ENCODE results near the gene NOTCH4. TPM values are rescaled to one million over a fixed set of nuclear protein-coding genes. Genes with fewer than 3 reads are reported as not detected.

Gene NOTCH4
- total and polyA plus RNA-seq, 9 of the 15 experiments (the other 6 are each of a cell fraction or from before 2014, with no cell fraction given) = 0.24 to 4.3 (median 1.7) TPM

- TF ChIP-seq DACH1 (IDR thresholded peaks at IDR 0.05; ENCODE audit: partially characterized antibody) (no peak), DNMT1 (IDR thresholded peaks at IDR 0.05) (peak; percentile 88; the same call in 1 of the 2 replicates), ZNF311 (CRISPR knock-in tag; IDR thresholded peaks at IDR 0.05) (0 out of 2 replicates have a peak, but pooled peaks have one; percentile 38), ZFX (CRISPR knock-in tag; IDR thresholded peaks at IDR 0.05) (peak; percentile 99), CBFB (CRISPR knock-in tag; IDR thresholded peaks at IDR 0.05) (peak; percentile 87; the same call in 1 of the 2 replicates), HNRNPL (IDR thresholded peaks at IDR 0.05; ENCODE audit: low read depth, low read length) (0 out of 2 replicates have a peak, but pooled peaks have one; percentile 58), E2F5 (CRISPR knock-in tag; IDR thresholded peaks at IDR 0.05) (peak; percentile 83; the same call in 1 of the 2 replicates), SIX5 (IDR thresholded peaks at IDR 0.05; ENCODE audit: borderline replicate concordance in 1 of 2, insufficient read depth in 1 of 2, low read depth in 1 of 2, low read length in 2 of 2) (0 out of 4 replicates have a peak, but pooled peaks of 1 of the 2 experiments have one; percentile 21), ZNF511 (CRISPR knock-in tag; IDR thresholded peaks at IDR 0.05) (peak; percentile 65; the same call in 1 of the 2 replicates), MAX (CRISPR knock-in tag; IDR thresholded peaks at IDR 0.05) (peak; percentile 95), RUNX1 (IDR thresholded peaks at IDR 0.05; ENCODE audit: low read depth) (no peak), ZBTB5 (IDR thresholded peaks at IDR 0.05) (no peak), UBTF (IDR thresholded peaks at IDR 0.05; ENCODE audit: borderline replicate concordance in 1 of 2, low read depth in 2 of 2, low read length in 2 of 2) (peak in 1 of 2 experiments; percentile 44; a peak in 1 of 4 replicates), LARP7 (IDR thresholded peaks at IDR 0.05) (no peak), TCF7 (IDR thresholded peaks at IDR 0.05; ENCODE audit: borderline replicate concordance) (no peak; the same call in 1 of the 2 replicates), SMAD1 (IDR thresholded peaks at IDR 0.05; ENCODE audit: low read depth, low read length, partially characterized antibody) (peak; percentile 69), HINFP (tag; conservative IDR thresholded peaks at IDR 0.05; ENCODE audit: low read depth) (peak; percentile 11; the same call in 1 of the 2 replicates), MBD2 (IDR thresholded peaks at IDR 0.05; ENCODE audit: borderline replicate concordance, low read depth) (no peak)
Observed at GRCh38 chr6:32195902-32196681, 27.8 kb downstream of the NOTCH4 start (continued).

Data from K562 (cell line).